ENCODE results near the gene RRP9.
"Not testable (repeated sequence)": the region's sequence is repeated elsewhere in the genome, so short reads cannot be mapped to it uniquely, and the experiment has no call there.

The RRP9 gene

DNA sequence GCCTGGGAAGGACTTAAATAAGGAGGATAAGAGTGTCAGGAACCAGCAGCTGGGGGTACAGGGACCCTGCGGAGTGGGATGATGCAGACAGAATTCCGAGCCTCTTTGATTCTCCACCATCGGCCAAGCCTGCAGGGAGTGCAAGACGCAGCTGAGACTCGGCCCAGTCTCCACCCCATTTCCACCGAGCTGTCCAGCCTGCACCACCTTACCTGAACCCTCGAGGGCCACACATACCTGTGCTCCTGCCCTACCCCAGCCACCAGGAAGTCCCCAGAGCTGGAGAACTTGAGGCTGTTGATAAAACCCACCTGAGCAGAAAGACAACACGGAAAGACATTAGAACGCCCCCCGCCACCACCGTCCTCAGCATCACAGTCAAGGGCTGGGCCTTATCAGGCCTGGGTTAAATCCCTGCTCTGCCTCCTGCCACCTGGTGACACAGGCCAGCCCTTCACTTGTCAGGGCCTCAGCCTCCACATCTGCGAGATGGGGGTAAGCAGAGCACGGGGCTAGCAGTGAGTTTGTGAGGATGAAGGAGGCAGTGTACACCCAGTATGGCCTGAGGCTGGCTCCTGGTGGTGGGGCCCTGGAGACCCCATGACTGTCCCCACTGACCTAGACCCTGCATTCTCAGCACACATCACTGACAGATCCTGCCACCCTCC lies 8.1 kb downstream of the RRP9 start:
- Histone ChIP-seq H3K36me3 (ENCODE audit: insufficient read depth, low read length) (no peaks in the 10 kb centered on the region; the same call in 1 of the 2 replicates), H3K27ac (no peak overlapping the region), H3K9ac (ENCODE audit: insufficient read length) (no peak overlapping the region), H3K9me3 (ENCODE audit: low read depth, low read length) (no peaks in the 10 kb centered on the region), H3K4me3 (no peak overlapping the region)
- no peak for DNase-seq (ENCODE audit: low read depth, low spot score)
- TF ChIP-seq POLR2AphosphoS5 (IDR thresholded peaks at IDR 0.05; ENCODE audit: borderline replicate concordance, low read depth, low read length) (no peak), FOXP2 (optimal IDR thresholded peaks at IDR 0.05; ENCODE audit: control extremely low read depth, extremely low read length, insufficient read depth) (no peak)

DNA sequence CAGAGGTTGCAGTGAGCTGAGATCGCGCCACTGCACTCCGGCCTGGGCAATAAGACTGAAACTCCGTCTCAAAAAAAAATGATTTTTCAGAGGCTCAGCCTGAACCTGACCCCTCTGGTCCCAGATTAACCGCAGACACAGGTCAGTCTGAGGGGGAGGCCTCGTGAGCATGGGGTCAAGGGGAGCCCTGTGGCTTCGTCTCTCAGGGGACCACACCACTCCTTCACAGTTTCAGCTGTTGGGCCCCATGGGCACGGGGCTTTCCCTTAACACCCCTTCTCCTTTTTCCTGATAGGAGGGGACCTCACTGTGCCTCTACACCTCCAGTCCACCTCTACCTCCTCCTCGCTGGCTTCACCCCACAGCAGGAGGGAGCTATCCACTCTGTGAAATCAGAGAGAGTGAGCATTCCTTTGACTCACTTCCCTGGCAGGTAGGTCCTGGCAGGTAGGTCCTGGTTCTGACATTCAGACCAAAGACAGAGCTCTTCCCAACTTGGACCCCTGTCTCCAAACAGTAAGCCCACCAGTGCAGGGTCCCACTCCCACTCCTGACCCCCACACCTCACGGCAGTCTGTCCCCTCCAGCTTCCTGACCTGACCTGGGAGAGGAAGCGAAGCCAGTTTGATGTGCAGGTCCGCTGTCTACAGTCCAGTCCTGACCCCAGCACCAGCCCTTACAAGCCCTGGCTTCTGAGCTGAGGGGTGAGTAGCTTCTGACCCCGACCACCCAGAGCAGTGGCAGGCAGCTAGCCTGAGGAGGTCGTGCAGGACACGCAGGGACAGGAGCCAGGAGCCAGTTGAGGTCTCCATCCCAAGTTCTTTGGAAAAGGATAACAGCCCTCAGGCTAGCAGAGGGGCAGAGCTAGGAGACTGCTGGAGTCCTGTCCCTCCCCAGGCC lies 9.0 kb downstream of the RRP9 start:
- Histone ChIP-seq H3K9me3 (ENCODE audit: low read depth, low read length) (no peaks in the 10 kb centered on the region), H3K4me3 (no peak overlapping the region), H3K27ac (no peak overlapping the region), H3K36me3 (ENCODE audit: insufficient read depth, low read length) (no peaks in the 10 kb centered on the region; the same call in 1 of the 2 replicates), H3K9ac (ENCODE audit: insufficient read length) (no peak overlapping the region)
- no peak for DNase-seq (ENCODE audit: low read depth, low spot score)
- TF ChIP-seq EZH2 (IDR thresholded peaks at IDR 0.05) (no peak), POLR2AphosphoS5 (IDR thresholded peaks at IDR 0.05; ENCODE audit: borderline replicate concordance, low read depth, low read length) (no peak), FOXP2 (optimal IDR thresholded peaks at IDR 0.05; ENCODE audit: control extremely low read depth, extremely low read length, insufficient read depth) (no peak)

DNA sequence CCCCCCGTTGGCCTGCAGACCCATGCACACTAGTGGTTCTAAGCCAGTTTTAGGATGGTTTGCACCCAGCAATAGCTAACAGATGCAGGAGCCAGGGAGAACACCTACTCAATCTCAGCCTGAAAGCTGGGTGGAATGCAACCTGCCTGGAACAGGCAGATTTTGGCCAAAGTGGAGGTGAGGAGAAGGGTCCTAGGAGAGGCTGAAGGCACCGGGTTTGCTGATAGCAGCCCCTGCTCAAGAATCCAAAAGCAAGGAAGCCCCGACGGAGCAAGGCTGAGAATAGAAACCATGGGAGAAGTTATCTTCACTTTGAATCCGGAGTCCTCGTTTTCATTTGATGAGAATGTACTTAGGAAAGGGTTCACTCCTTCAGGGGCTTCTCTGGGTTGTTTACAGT lies 9.9 kb downstream of the RRP9 start:
- no peak for DNase-seq (ENCODE audit: low read depth, low spot score)
- no peak overlapping the region for H3K9ac ChIP-seq (ENCODE audit: insufficient read length)
- H3K9me3 ChIP-seq (ENCODE audit: low read depth, low read length), result no peaks in the 10 kb centered on the region
- TF ChIP-seq FOXP2 (optimal IDR thresholded peaks at IDR 0.05; ENCODE audit: control extremely low read depth, extremely low read length, insufficient read depth) (no peak), POLR2AphosphoS5 (IDR thresholded peaks at IDR 0.05; ENCODE audit: borderline replicate concordance, low read depth, low read length) (no peak), EZH2 (IDR thresholded peaks at IDR 0.05) (no peak)
- no peak overlapping the region for H3K27ac ChIP-seq
- no peak overlapping the region for H3K4me3 ChIP-seq
- H3K36me3 ChIP-seq (ENCODE audit: insufficient read depth, low read length), result no peaks in the 10 kb centered on the region; the same call in 1 of the 2 replicates

DNA sequence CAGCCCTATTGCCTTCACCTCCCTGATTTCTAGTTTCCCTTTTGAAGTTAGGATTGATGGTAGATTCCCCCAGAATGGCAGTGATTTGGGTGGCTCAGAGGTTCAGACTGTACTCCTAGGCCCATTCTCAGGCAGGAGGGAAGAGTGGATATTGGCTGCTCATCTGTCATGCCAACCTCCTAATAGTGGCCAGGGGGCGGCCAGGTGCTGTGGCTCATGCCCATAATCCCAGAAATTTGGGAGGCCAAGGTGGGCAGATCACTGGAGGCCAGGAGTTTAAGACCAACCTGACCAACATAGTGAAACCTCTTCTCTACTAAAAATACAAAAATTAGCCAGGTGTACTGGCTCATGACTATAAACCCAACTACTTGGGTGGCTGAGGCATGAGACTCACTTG lies 11.3 kb downstream of the RRP9 start:
- Histone ChIP-seq H3K9ac (ENCODE audit: insufficient read length) (no peak overlapping the region), H3K9me3 (ENCODE audit: low read depth, low read length) (no peaks in the 10 kb centered on the region), H3K27ac (no peak overlapping the region), H3K4me3 (no peak overlapping the region), H3K36me3 (ENCODE audit: insufficient read depth, low read length) (no peaks in the 10 kb centered on the region; the same call in 1 of the 2 replicates)
- TF ChIP-seq POLR2AphosphoS5 (IDR thresholded peaks at IDR 0.05; ENCODE audit: borderline replicate concordance, low read depth, low read length) (no peak), EZH2 (IDR thresholded peaks at IDR 0.05) (no peak), FOXP2 (optimal IDR thresholded peaks at IDR 0.05; ENCODE audit: control extremely low read depth, extremely low read length, insufficient read depth) (no peak)
- DNase-seq (ENCODE audit: low read depth, low spot score), result no peak

DNA sequence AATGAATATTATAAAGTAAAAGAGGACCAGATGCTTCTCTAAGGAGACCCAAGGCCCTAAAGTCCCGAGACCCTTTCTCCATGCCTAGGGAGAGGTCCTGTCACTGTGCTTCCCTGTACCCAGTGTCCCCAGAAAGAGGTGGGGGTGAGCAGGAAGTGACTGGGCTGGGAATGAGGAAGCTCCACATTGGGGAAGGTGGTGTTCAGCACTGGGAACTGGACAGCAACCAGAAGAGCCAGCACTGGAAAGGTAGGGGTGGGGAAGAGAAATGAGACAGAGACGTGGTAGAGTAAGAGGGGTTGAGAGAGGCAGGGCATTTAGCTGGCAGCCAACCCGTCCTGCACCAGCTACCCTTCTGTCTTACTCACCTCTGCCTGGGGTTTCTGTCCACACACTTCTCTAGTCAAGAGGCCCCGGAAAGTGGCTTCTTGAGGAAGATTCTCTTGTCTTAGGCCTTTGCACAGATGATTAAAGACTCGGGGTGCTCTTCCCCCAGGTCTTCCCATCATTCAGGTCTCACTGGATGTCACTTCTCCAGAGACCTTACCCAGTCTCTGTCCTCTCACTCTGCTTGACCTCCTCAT lies 12.2 kb downstream of the RRP9 start:
- Histone ChIP-seq H3K27ac (no peak overlapping the region), H3K4me3 (no peak overlapping the region), H3K9me3 (ENCODE audit: low read depth, low read length) (no peaks in the 10 kb centered on the region), H3K36me3 (ENCODE audit: insufficient read depth, low read length) (no peaks in the 10 kb centered on the region; the same call in 1 of the 2 replicates), H3K9ac (ENCODE audit: insufficient read length) (no peak overlapping the region)
- DNase-seq (ENCODE audit: low read depth, low spot score), result no peak
- TF ChIP-seq POLR2AphosphoS5 (IDR thresholded peaks at IDR 0.05; ENCODE audit: borderline replicate concordance, low read depth, low read length) (no peak), EZH2 (IDR thresholded peaks at IDR 0.05) (no peak), FOXP2 (optimal IDR thresholded peaks at IDR 0.05; ENCODE audit: control extremely low read depth, extremely low read length, insufficient read depth) (no peak)

DNA sequence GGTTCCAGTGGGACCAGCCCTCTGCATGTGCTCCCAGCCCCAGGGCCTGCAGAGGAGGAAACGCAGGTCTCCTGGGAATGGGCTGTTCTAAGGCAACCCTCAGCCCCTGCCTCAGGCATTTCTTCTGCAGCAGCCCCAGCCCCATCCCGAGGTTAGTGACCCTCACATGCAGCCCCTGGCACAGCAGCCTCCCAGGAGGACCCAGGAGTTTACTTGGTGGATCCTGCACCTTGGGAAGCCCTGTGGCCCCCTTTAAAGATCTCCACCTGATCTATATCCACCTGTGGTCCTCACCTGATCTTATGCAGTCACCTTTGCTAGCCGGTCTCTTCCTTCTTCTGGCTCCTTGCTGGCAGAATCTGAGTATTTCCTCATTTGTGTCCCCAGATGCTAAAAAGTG lies 12.7 kb downstream of the RRP9 start:
- H3K36me3 ChIP-seq (ENCODE audit: insufficient read depth, low read length); H3K4me3 ChIP-seq; H3K9me3 ChIP-seq (ENCODE audit: low read depth, low read length); H3K27ac ChIP-seq; H3K9ac ChIP-seq (ENCODE audit: insufficient read length); DNase-seq (ENCODE audit: low read depth, low spot score): not testable (repeated sequence)

DNA sequence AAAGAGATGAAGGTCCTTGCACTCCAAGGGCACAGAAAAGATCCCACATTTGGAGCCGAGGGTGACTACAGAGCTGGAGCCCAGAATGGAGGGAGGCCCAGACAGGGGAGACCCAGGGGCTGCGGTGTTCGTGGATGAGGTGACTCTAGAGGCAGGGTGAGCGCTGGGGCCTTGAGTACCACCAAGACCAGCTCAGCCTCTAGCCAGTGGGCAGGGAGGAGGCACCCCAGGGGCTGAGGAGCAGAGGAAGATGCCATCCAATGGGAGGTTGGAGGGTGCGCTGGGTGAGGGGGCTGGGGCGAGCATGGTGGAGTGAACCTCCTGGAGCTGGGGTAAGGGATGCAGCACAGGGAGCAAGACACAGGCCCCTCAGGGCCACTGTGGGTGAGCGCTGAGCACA lies 13.3 kb downstream of the RRP9 start:
- H3K9me3 ChIP-seq (ENCODE audit: low read depth, low read length), result no peaks in the 10 kb centered on the region
- no peak overlapping the region for H3K9ac ChIP-seq (ENCODE audit: insufficient read length)
- no peak overlapping the region for H3K4me3 ChIP-seq
- H3K36me3 ChIP-seq (ENCODE audit: insufficient read depth, low read length), result no peaks in the 10 kb centered on the region; the same call in 1 of the 2 replicates
- no peak for DNase-seq (ENCODE audit: low read depth, low spot score)
- TF ChIP-seq EZH2 (IDR thresholded peaks at IDR 0.05) (no peak), POLR2AphosphoS5 (IDR thresholded peaks at IDR 0.05; ENCODE audit: borderline replicate concordance, low read depth, low read length) (no peak), FOXP2 (optimal IDR thresholded peaks at IDR 0.05; ENCODE audit: control extremely low read depth, extremely low read length, insufficient read depth) (no peak)
- no peak overlapping the region for H3K27ac ChIP-seq

Measured in SK-N-MC (cell line).